HepG2 (cell line): ENCODE results near the gene NT5DC1. TPM values are rescaled to one million over a fixed set of nuclear protein-coding genes. Genes with fewer than 3 reads are reported as not detected.
A peak's percentile ranks its signal among the peaks of the same experiment; 100 is the strongest.

Experiments used
- AGO1 ChIP-seq: fragments of 200-400 bp; formaldehyde crosslinking; IDR thresholded peaks from 2 replicates; pipeline ENCODE4 v1.6.1; 2017; ENCODE audit warnings: mild to moderate bottlenecking, low read depth, low read length, moderate library complexity; ENCODE audit not compliant: poor library complexity, severe bottlenecking
- CEBPB ChIP-seq: IDR thresholded peaks from 2 replicates; pipeline ENCODE4 v1.6.1; 2011; ENCODE audit warnings: low read depth, low read length, improper control_type of control experiment, borderline replicate concordance
- CENPT ChIP-seq: sonication (generic); formaldehyde crosslinking; IDR thresholded peaks from 2 replicates; pipeline ENCODE4 v1.8.0; 2022; ENCODE audit warnings: low read depth, mild to moderate bottlenecking, moderate library complexity, missing genetic modification reagents
- FOXK2 ChIP-seq: fragments of 450-650 bp; IDR thresholded peaks from 2 replicates; pipeline ENCODE4 v1.6.1; 2016
- HMGA1 ChIP-seq: sonication (generic); formaldehyde crosslinking; conservative IDR thresholded peaks from 2 replicates; pipeline ENCODE4 v1.4.0; 2020; ENCODE audit warnings: missing genetic modification reagents
- MTA1 ChIP-seq: sonication (generic); formaldehyde crosslinking; IDR thresholded peaks from 2 replicates; pipeline ENCODE4 v1.4.0; 2020; ENCODE audit warnings: missing genetic modification reagents, mild to moderate bottlenecking, borderline replicate concordance
- NFATC3 ChIP-seq: sonication (generic); formaldehyde crosslinking; IDR thresholded peaks from 2 replicates; pipeline ENCODE4 v1.5.1; 2020; ENCODE audit warnings: mild to moderate bottlenecking, missing genetic modification reagents
- NFKBIZ ChIP-seq: IDR thresholded peaks from 2 replicates; pipeline ENCODE4 v1.6.1; 2018; ENCODE audit warnings: missing genetic modification reagents, missing compliant biosample characterization
- POGZ ChIP-seq: sonication (generic); formaldehyde crosslinking; IDR thresholded peaks from 2 replicates; pipeline ENCODE4 v1.4.0; 2020; ENCODE audit warnings: mild to moderate bottlenecking, missing genetic modification reagents
- RXRB ChIP-seq: IDR thresholded peaks from 2 replicates; pipeline ENCODE4 v1.6.1; 2016; ENCODE audit warnings: borderline replicate concordance, missing genetic modification reagents, missing compliant biosample characterization
- SMARCE1 ChIP-seq: fragments of 450-650 bp; IDR thresholded peaks from 2 replicates; pipeline ENCODE4 v1.6.1; 2017; ENCODE audit warnings: borderline replicate concordance
- SOX5 ChIP-seq: IDR thresholded peaks from 2 replicates; pipeline ENCODE4 v1.6.1; 2016; ENCODE audit warnings: borderline replicate concordance
- TCF12 ChIP-seq, 2 experiments: fragments of 450-650 bp in 1 of 2; sonication (generic) in 1 of 2; formaldehyde crosslinking in 1 of 2; IDR thresholded peaks; 2 replicates each; pipeline versions ENCODE4 v1.6.1 to v1.8.0; 2017 to 2022; ENCODE audit warnings: antibody characterized with exemption in 1 of 2, mild to moderate bottlenecking in 1 of 2, missing genetic modification reagents in 1 of 2, moderate library complexity in 1 of 2
- TRIM24 ChIP-seq: sonication (generic); formaldehyde crosslinking; IDR thresholded peaks from 2 replicates; pipeline ENCODE4 v1.8.0; 2022; ENCODE audit warnings: mild to moderate bottlenecking, missing genetic modification reagents
- YEATS2 ChIP-seq: sonication (generic); formaldehyde crosslinking; IDR thresholded peaks from 2 replicates; pipeline ENCODE4 v1.4.0; 2020; ENCODE audit warnings: missing genetic modification reagents, borderline replicate concordance
- ZBTB20 ChIP-seq: sonication (generic); formaldehyde crosslinking; IDR thresholded peaks from 2 replicates; pipeline ENCODE4 v1.8.1; 2023; ENCODE audit warnings: missing genetic modification reagents, low read depth, mild to moderate bottlenecking, borderline replicate concordance
- ZNF10 ChIP-seq: sonication (generic); formaldehyde crosslinking; IDR thresholded peaks from 2 replicates; pipeline ENCODE4 v1.4.0; 2020; ENCODE audit warnings: mild to moderate bottlenecking, low read depth, missing genetic modification reagents, borderline replicate concordance
- ZNF225 ChIP-seq: sonication (generic); formaldehyde crosslinking; IDR thresholded peaks from 2 replicates; pipeline ENCODE4 v1.4.0; 2020; ENCODE audit warnings: mild to moderate bottlenecking, missing genetic modification reagents
- ZNF616 ChIP-seq: sonication (generic); formaldehyde crosslinking; IDR thresholded peaks from 2 replicates; pipeline ENCODE4 v1.5.0; 2020; ENCODE audit warnings: low read depth, mild to moderate bottlenecking, missing genetic modification reagents
- ZNF724P ChIP-seq: sonication (generic); formaldehyde crosslinking; IDR thresholded peaks from 2 replicates; pipeline ENCODE4 v1.8.0; 2022; ENCODE audit warnings: missing genetic modification reagents, borderline replicate concordance
- ZSCAN29 ChIP-seq: sonication (generic); formaldehyde crosslinking; conservative IDR thresholded peaks from 2 replicates; pipeline ENCODE4 v1.4.0; 2020; ENCODE audit warnings: mild to moderate bottlenecking, missing genetic modification reagents
- ZSCAN31 ChIP-seq: sonication (generic); formaldehyde crosslinking; IDR thresholded peaks from 2 replicates; pipeline ENCODE4 v1.5.0; 2020; ENCODE audit warnings: low read depth, mild to moderate bottlenecking, missing genetic modification reagents
- polyA plus RNA-seq, 8 experiments: library from polyadenylated mRNA; depleted of rRNA in 3 of 8; stranded (reverse) in 7 of 8; unstranded in 1 of 8; fragments of >200 nt; fragmentation: Illumina TruSeq in 4 of 8; extraction: Trizol in 4 of 8; gene quantifications; 2 replicates each; pipeline versions ENCODE4 v1.2.1 to v1.2.3, GENCODE V29; 2011 to 2016; ENCODE audit warnings: low read depth in 4 of 8, missing spikeins in 1 of 8, mixed read lengths in 1 of 8; ENCODE audit not compliant: insufficient read depth in 1 of 8
- total RNA-seq, 5 experiments: library from RNA; depleted of rRNA; stranded (reverse); fragments of >200 nt; fragmentation: Illumina TruSeq; extraction: Trizol; gene quantifications; 2 replicates each; pipeline ENCODE4 v1.2.3, GENCODE V29; 2016; ENCODE audit warnings: low read depth in 1 of 5
- TF ChIP-seq, protein P1 (sequence below): sonication (generic); formaldehyde crosslinking; IDR thresholded peaks from 2 replicates; pipeline ENCODE4 v1.8.0; 2022; ENCODE audit warnings: low read depth, missing genetic modification reagents
- TF ChIP-seq, protein P2 (sequence below): sonication (generic); formaldehyde crosslinking; IDR thresholded peaks from 2 replicates; pipeline ENCODE4 v1.4.0; 2020; ENCODE audit warnings: low read depth, mild to moderate bottlenecking, missing genetic modification reagents
- TF ChIP-seq, protein P3 (sequence below): sonication (generic); formaldehyde crosslinking; IDR thresholded peaks from 2 replicates; pipeline ENCODE4 v1.8.1; 2023; ENCODE audit warnings: mild to moderate bottlenecking, missing genetic modification reagents

The NT5DC1 gene
- total and polyA plus RNA-seq, 2 of the 13 experiments (the other 11 are each of a cell fraction or from before 2014, with no cell fraction given), result 27.0 to 56.1 TPM

GRCh38 chr6:116279232-116280160 is 178.8 kb downstream of the NT5DC1 start, which contains the start of gene TSPYL1 (continued):
- TF ChIP-seq, protein P1, sequence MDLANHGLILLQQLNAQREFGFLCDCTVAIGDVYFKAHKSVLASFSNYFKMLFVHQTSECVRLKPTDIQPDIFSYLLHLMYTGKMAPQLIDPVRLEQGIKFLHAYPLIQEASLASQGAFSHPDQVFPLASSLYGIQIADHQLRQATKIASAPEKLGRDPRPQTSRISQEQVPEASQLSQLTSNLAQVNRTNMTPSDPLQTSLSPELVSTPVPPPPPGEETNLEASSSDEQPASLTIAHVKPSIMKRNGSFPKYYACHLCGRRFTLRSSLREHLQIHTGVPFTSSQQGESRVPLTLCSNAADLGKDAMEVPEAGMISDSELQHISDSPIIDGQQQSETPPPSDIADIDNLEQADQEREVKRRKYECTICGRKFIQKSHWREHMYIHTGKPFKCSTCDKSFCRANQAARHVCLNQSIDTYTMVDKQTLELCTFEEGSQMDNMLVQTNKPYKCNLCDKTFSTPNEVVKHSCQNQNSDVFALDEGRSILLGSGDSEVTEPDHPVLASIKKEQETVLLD (CRISPR knock-in tag), result no peak
- TF ChIP-seq, protein P2, sequence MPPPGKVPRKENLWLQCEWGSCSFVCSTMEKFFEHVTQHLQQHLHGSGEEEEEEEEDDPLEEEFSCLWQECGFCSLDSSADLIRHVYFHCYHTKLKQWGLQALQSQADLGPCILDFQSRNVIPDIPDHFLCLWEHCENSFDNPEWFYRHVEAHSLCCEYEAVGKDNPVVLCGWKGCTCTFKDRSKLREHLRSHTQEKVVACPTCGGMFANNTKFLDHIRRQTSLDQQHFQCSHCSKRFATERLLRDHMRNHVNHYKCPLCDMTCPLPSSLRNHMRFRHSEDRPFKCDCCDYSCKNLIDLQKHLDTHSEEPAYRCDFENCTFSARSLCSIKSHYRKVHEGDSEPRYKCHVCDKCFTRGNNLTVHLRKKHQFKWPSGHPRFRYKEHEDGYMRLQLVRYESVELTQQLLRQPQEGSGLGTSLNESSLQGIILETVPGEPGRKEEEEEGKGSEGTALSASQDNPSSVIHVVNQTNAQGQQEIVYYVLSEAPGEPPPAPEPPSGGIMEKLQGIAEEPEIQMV (CRISPR knock-in tag), result peak; percentile 76; the same call in 1 of the 2 replicates
- peak; percentile 83 for TF ChIP-seq ZSCAN29
- peak; percentile 51; the same call in 1 of the 2 replicates for TF ChIP-seq CEBPB
- no peak for TF ChIP-seq SMARCE1
- TF ChIP-seq RXRB (CRISPR knock-in tag), result peak; percentile 34; the same call in 1 of the 2 replicates
- no peak for TF ChIP-seq ZNF10 (CRISPR knock-in tag)
- no peak for TF ChIP-seq FOXK2
- TF ChIP-seq ZNF724P (CRISPR knock-in tag), result peak; percentile 76; the same call in 1 of the 2 replicates
- TF ChIP-seq ZBTB20 (CRISPR knock-in tag), result peak; percentile 93; the same call in 1 of the 2 replicates
- TF ChIP-seq, protein P3, sequence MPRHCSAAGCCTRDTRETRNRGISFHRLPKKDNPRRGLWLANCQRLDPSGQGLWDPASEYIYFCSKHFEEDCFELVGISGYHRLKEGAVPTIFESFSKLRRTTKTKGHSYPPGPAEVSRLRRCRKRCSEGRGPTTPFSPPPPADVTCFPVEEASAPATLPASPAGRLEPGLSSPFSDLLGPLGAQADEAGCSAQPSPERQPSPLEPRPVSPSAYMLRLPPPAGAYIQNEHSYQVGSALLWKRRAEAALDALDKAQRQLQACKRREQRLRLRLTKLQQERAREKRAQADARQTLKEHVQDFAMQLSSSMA (CRISPR knock-in tag), result peak; percentile 73; the same call in 1 of the 2 replicates
- TF ChIP-seq TRIM24 (CRISPR knock-in tag), result no peak
- TF ChIP-seq YEATS2 (CRISPR knock-in tag), result peak; percentile 71
- no peak for TF ChIP-seq TCF12 (IDR thresholded peaks at IDR 0.05)
- no peak; the same call in 1 of the 2 replicates for TF ChIP-seq TCF12 (CRISPR knock-in tag; IDR thresholded peaks at IDR 0.05)
- peak; percentile 82; the same call in 1 of the 2 replicates for TF ChIP-seq ZNF616 (CRISPR knock-in tag)
- peak; percentile 58 for TF ChIP-seq SOX5 (CRISPR knock-in tag)
- TF ChIP-seq HMGA1, result no peak
- TF ChIP-seq POGZ (CRISPR knock-in tag), result peak; percentile 92
- no peak for TF ChIP-seq AGO1
- no peak; the same call in 1 of the 2 replicates for TF ChIP-seq CENPT
- no peak for TF ChIP-seq NFATC3 (CRISPR knock-in tag)
- TF ChIP-seq ZSCAN31 (CRISPR knock-in tag), result peak; percentile 93
- TF ChIP-seq MTA1 (CRISPR knock-in tag), result peak; percentile 90
- peak; percentile 84; the same call in 1 of the 2 replicates for TF ChIP-seq ZNF225
- peak; percentile 15 for TF ChIP-seq NFKBIZ (CRISPR knock-in tag)
